K562 (cell line): Measurements from ENCODE around the gene ALDH16A1. TPM values are rescaled to one million over a fixed set of nuclear protein-coding genes. Genes with fewer than 3 reads are reported as not detected.

Source experiments
- ARHGAP35 ChIP-seq: fragments of 450-650 bp; IDR thresholded peaks from 2 replicates; pipeline ENCODE4 v1.6.1; 2018; ENCODE audit not compliant: partially characterized antibody
- ASH1L ChIP-seq: fragments of 450-650 bp; IDR thresholded peaks from 2 replicates; pipeline ENCODE4 v1.6.1; 2018; ENCODE audit warnings: borderline replicate concordance, mild to moderate bottlenecking, low read depth; ENCODE audit not compliant: partially characterized antibody
- BRF2 ChIP-seq: IDR thresholded peaks from 3 replicates; pipeline ENCODE4 v1.6.1; 2011; ENCODE audit warnings: borderline replicate concordance, mild to moderate bottlenecking; ENCODE audit not compliant: insufficient read length, insufficient read depth
- ELF4 ChIP-seq: fragments of 450-650 bp; formaldehyde crosslinking; IDR thresholded peaks from 2 replicates; pipeline ENCODE4 v1.4.0; 2022; ENCODE audit warnings: missing genetic modification characterization
- GTF2B ChIP-seq: IDR thresholded peaks from 2 replicates; pipeline ENCODE4 v1.6.1; 2011; ENCODE audit not compliant: insufficient read length; ENCODE audit errors: extremely low read depth
- HDAC1 ChIP-seq, 2 experiments: fragments of 450-650 bp; IDR thresholded peaks; 2 replicates each; pipeline ENCODE4 v1.6.1; 2016 to 2017; ENCODE audit warnings: inconsistent platforms in 1 of 2, mild to moderate bottlenecking in 1 of 2, moderate library complexity in 1 of 2
- HIVEP1 ChIP-seq: fragments of 250-450 bp; sonication (Bioruptor Pico); IDR thresholded peaks from 2 replicates; pipeline ENCODE4 v1.4.0; 2020; ENCODE audit warnings: mild to moderate bottlenecking
- MCM5 ChIP-seq: fragments of 450-650 bp; IDR thresholded peaks from 2 replicates; pipeline ENCODE4 v1.6.1; 2016; ENCODE audit warnings: low read depth
- MTA2 ChIP-seq: fragments of 450-650 bp; IDR thresholded peaks from 2 replicates; pipeline ENCODE4 v1.6.1; 2016; ENCODE audit warnings: low read depth
- MXI1 ChIP-seq: IDR thresholded peaks from 2 replicates; pipeline ENCODE4 v1.6.1; 2011; ENCODE audit warnings: low read depth, mild to moderate bottlenecking, improper control_type of control experiment, low read length
- MYBL2 ChIP-seq, 2 experiments: fragments of 450-650 bp in 1 of 2; sonication (generic) in 1 of 2; formaldehyde crosslinking in 1 of 2; IDR thresholded peaks; 2 replicates each; pipeline versions ENCODE4 v1.6.1 to v1.8.1; 2017 to 2022; ENCODE audit warnings: borderline replicate concordance in 1 of 2, inconsistent platforms in 1 of 2, low read depth in 1 of 2, mild to moderate bottlenecking in 1 of 2, missing genetic modification reagents in 1 of 2, moderate library complexity in 1 of 2
- NR2F6 ChIP-seq: fragments of 450-650 bp; formaldehyde crosslinking; IDR thresholded peaks from 2 replicates; pipeline ENCODE4 v1.4.0; 2020; ENCODE audit warnings: mild to moderate bottlenecking
- NRF1 ChIP-seq, 2 experiments: fragments of 450-650 bp; IDR thresholded peaks in 1 of 2; conservative IDR thresholded peaks in 1 of 2; 2 replicates each; pipeline ENCODE4 v1.6.1; 2014; ENCODE audit warnings: mild to moderate bottlenecking in 2 of 2
- OTX1 ChIP-seq: fragments of 450-650 bp; formaldehyde crosslinking; IDR thresholded peaks from 2 replicates; pipeline ENCODE4 v1.4.0; 2022; ENCODE audit warnings: mild to moderate bottlenecking
- PCBP1 ChIP-seq: fragments of 200-400 bp; formaldehyde crosslinking; IDR thresholded peaks from 2 replicates; pipeline ENCODE4 v1.6.1; 2018; ENCODE audit warnings: mild to moderate bottlenecking, low read depth, low read length; ENCODE audit not compliant: poor library complexity, severe bottlenecking
- RHOXF2B ChIP-seq: fragments of 250-450 bp; sonication (Bioruptor Pico); conservative IDR thresholded peaks from 2 replicates; pipeline ENCODE4 v1.5.1; 2021
- SOX6 ChIP-seq: fragments of 450-650 bp; IDR thresholded peaks from 2 replicates; pipeline ENCODE4 v1.6.1; 2014; ENCODE audit warnings: mild to moderate bottlenecking
- STAT6 ChIP-seq: sonication (generic); formaldehyde crosslinking; IDR thresholded peaks from 2 replicates; pipeline ENCODE4 v1.8.1; 2023; ENCODE audit warnings: mild to moderate bottlenecking, missing genetic modification reagents
- TCF7L2 ChIP-seq: fragments of 150-350 bp; IDR thresholded peaks from 2 replicates; pipeline ENCODE4 v1.6.1; 2016; ENCODE audit warnings: low read depth, mild to moderate bottlenecking, low read length, moderate library complexity
- TEAD1 ChIP-seq, 2 experiments: fragments of 450-650 bp in 1 of 2; sonication (generic) in 1 of 2; formaldehyde crosslinking; IDR thresholded peaks; 2 replicates each; pipeline versions ENCODE4 v1.4.0 to v1.8.0; 2020 to 2022; ENCODE audit warnings: mild to moderate bottlenecking in 2 of 2, missing genetic modification reagents in 1 of 2
- U2AF1 ChIP-seq: fragments of 200-400 bp; formaldehyde crosslinking; optimal IDR thresholded peaks from 2 replicates; pipeline ENCODE3; 2017; ENCODE audit warnings: mild to moderate bottlenecking, low read depth, low read length, moderate library complexity
- ZBTB8A ChIP-seq: fragments of 450-650 bp; IDR thresholded peaks from 2 replicates; pipeline ENCODE4 v1.6.1; 2018; ENCODE audit warnings: mild to moderate bottlenecking, moderate library complexity; ENCODE audit not compliant: partially characterized antibody
- ZNF197 ChIP-seq: fragments of 200-800 bp; sonication (Bioruptor generic); IDR thresholded peaks from 2 replicates; pipeline ENCODE4 v1.6.1; 2016; ENCODE audit warnings: low read depth, missing genetic modification characterization, missing compliant biosample characterization
- ZNF445 ChIP-seq: fragments of 250-450 bp; sonication (Bioruptor Pico); IDR thresholded peaks from 2 replicates; pipeline ENCODE4 v1.4.0; 2020; ENCODE audit warnings: low read depth, mild to moderate bottlenecking, moderate library complexity
- ZNF76 ChIP-seq: fragments of 250-450 bp; sonication (Bioruptor Pico); IDR thresholded peaks from 2 replicates; pipeline ENCODE4 v1.4.0; 2020; ENCODE audit warnings: mild to moderate bottlenecking, moderate library complexity, borderline replicate concordance
- polyA plus RNA-seq, 8 experiments: library from polyadenylated mRNA; depleted of rRNA in 4 of 8; stranded (reverse) in 5 of 8; unstranded in 3 of 8; fragments of >200 nt; fragmentation: Nextera tagmentation in 2 of 8; fragmentation: Illumina TruSeq in 1 of 8; extraction: Ambion mirVana in 2 of 8; extraction: Trizol in 1 of 8; gene quantifications; 2 replicates each; pipeline versions ENCODE4 v1.2.1 to v1.2.3, GENCODE V29; 2011 to 2014; ENCODE audit warnings: inconsistent platforms in 1 of 8, missing spikeins in 1 of 8
- total RNA-seq, 7 experiments: library from RNA; depleted of rRNA in 6 of 7; stranded (reverse); fragments of >200 nt in 6 of 7; fragmentation: Illumina TruSeq in 2 of 7; extraction: Trizol in 2 of 7; gene quantifications; 2 replicates each; pipeline versions ENCODE4 v1.2.1 to v1.2.3, GENCODE V29; 2011 to 2021; ENCODE audit warnings: low replicate concordance in 1 of 7

ALDH16A1 gene
- total and polyA plus RNA-seq, 9 of the 15 experiments (the other 6 are each of a cell fraction or from before 2014, with no cell fraction given) = 2.2 to 52.2 (median 7.6) TPM

GRCh38 chr19:49488863-49489537 lies 36.0 kb downstream of the ALDH16A1 start (continued):
- TF ChIP-seq TCF7L2 (no peak), ASH1L (no peak), TEAD1 (CRISPR knock-in tag; IDR thresholded peaks at IDR 0.05) (no peak), OTX1 (no peak), GTF2B (no peak), HIVEP1 (CRISPR knock-in tag) (no peak), U2AF1 (no peak), ZNF197 (CRISPR knock-in tag) (no peak), BRF2 (no peak), MYBL2 (IDR thresholded peaks at IDR 0.05; ENCODE audit: low read depth) (no peak), MYBL2 (CRISPR knock-in tag; IDR thresholded peaks at IDR 0.05; ENCODE audit: borderline replicate concordance) (no peak), NR2F6 (CRISPR knock-in tag) (no peak), ELF4 (CRISPR knock-in tag) (no peak), MTA2 (no peak), SOX6 (no peak), MXI1 (no peak), ZNF445 (no peak), NRF1 (conservative IDR thresholded peaks at IDR 0.05 in 1 of 2, IDR thresholded peaks at IDR 0.05 in 1 of 2) (peak; percentile 40 to 41; a peak in 2 of 4 replicates), ZNF76 (no peak), PCBP1 (no peak), STAT6 (0 out of 2 replicates have a peak, but pooled peaks have one; percentile 78), MCM5 (no peak), ARHGAP35 (no peak), HDAC1 (IDR thresholded peaks at IDR 0.05) (0 out of 4 replicates have a peak, but pooled peaks of 1 of the 2 experiments have one; percentile 6), ZBTB8A (no peak), RHOXF2B (CRISPR knock-in tag) (0 out of 2 replicates have a peak, but pooled peaks have one; percentile 4)
